Ishikawa (cell line): ENCODE results near the gene MAGI2.

ENCODE experiments used
- CEBPB ChIP-seq: IDR thresholded peaks from 2 replicates; pipeline ENCODE4 v1.6.1; 2012
- CREB1 ChIP-seq: IDR thresholded peaks from 2 replicates; pipeline ENCODE4 v1.6.1; 2012; ENCODE audit warnings: low read depth
- EGR1 ChIP-seq: IDR thresholded peaks from 2 replicates; pipeline ENCODE4 v1.6.1; 2012
- EP300 ChIP-seq: IDR thresholded peaks from 2 replicates; pipeline ENCODE4 v1.6.1; 2012; ENCODE audit warnings: borderline replicate concordance
- FOXM1 ChIP-seq: IDR thresholded peaks from 2 replicates; pipeline ENCODE4 v1.6.1; 2012; ENCODE audit warnings: low read depth, borderline replicate concordance
- NFIC ChIP-seq: IDR thresholded peaks from 2 replicates; pipeline ENCODE4 v1.6.1; 2012
- RAD21 ChIP-seq: IDR thresholded peaks from 2 replicates; pipeline ENCODE4 v1.6.1; 2012; ENCODE audit warnings: low read depth
- TAF1 ChIP-seq: IDR thresholded peaks from 2 replicates; pipeline ENCODE4 v1.6.1; 2012; ENCODE audit warnings: low read depth, mild to moderate bottlenecking
- TCF12 ChIP-seq: IDR thresholded peaks from 2 replicates; pipeline ENCODE4 v1.6.1; 2012; ENCODE audit warnings: low read depth
- TEAD4 ChIP-seq: IDR thresholded peaks from 2 replicates; pipeline ENCODE4 v1.6.1; 2012
- YY1 ChIP-seq: IDR thresholded peaks from 2 replicates; pipeline ENCODE4 v1.6.1; 2012; ENCODE audit warnings: low read depth
- ZBTB7A ChIP-seq: IDR thresholded peaks from 2 replicates; pipeline ENCODE4 v1.6.1; 2012; ENCODE audit warnings: low read depth
- TF ChIP-seq, protein P1 (sequence below): IDR thresholded peaks from 2 replicates; pipeline ENCODE4 v1.6.1; 2012
- TF ChIP-seq, protein P2 (sequence below): IDR thresholded peaks from 2 replicates; pipeline ENCODE4 v1.6.1; 2012
- TF ChIP-seq, protein P3 (sequence below): IDR thresholded peaks from 2 replicates; pipeline ENCODE4 v1.6.1; 2012; ENCODE audit warnings: low read depth, mild to moderate bottlenecking

MAGI2 gene

DNA sequence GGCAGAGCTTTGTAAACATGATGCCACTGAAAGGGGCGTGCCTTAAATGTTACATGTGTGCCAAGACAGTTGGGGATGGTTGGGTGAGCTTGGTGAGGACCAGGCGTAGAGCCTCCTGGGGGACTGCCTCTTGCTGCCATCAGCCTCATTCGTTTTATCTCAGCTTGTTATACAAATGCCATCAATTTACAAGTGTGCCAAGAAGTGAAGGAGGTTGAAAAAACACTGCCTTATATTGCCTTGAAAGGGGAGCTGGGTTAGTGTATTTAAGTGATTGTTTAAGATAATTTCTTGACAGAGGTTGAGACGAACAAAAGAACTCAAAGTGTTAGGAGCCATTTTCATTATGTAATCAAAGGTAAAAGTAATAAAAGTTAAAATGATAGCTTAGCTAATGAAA, 1300.2 kb downstream of the MAGI2 start:
- TF ChIP-seq CREB1 (no peak), TAF1 (no peak), EGR1 (no peak), FOXM1 (no peak), TCF12 (no peak), CEBPB (no peak), ZBTB7A (no peak)
- TF ChIP-seq, protein P1, sequence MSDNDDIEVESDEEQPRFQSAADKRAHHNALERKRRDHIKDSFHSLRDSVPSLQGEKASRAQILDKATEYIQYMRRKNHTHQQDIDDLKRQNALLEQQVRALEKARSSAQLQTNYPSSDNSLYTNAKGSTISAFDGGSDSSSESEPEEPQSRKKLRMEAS = no peak
- TF ChIP-seq, protein P2, sequence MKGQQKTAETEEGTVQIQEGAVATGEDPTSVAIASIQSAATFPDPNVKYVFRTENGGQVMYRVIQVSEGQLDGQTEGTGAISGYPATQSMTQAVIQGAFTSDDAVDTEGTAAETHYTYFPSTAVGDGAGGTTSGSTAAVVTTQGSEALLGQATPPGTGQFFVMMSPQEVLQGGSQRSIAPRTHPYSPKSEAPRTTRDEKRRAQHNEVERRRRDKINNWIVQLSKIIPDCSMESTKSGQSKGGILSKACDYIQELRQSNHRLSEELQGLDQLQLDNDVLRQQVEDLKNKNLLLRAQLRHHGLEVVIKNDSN = no peak

DNA sequence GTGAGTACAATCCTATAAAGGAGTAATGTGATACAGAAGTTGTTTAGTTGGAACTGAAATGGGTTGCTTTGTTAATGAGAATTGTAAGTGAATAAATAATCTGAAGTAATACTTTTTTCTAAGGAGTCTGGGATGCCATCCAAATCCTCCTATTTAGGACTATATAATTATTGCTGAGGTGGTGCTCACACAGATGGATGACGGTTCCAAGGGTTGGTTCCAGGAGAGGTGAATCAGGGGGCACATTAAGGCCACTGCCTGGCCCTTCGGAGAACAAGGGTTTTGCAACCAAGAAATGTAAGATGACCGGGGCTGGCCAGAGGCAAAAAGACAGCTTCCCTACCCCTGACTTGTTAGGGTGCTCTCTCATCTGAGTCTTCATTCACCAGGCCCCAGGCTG, 1302.2 kb downstream of the MAGI2 start:
- no peak for TF ChIP-seq CEBPB
- TF ChIP-seq, protein P3, sequence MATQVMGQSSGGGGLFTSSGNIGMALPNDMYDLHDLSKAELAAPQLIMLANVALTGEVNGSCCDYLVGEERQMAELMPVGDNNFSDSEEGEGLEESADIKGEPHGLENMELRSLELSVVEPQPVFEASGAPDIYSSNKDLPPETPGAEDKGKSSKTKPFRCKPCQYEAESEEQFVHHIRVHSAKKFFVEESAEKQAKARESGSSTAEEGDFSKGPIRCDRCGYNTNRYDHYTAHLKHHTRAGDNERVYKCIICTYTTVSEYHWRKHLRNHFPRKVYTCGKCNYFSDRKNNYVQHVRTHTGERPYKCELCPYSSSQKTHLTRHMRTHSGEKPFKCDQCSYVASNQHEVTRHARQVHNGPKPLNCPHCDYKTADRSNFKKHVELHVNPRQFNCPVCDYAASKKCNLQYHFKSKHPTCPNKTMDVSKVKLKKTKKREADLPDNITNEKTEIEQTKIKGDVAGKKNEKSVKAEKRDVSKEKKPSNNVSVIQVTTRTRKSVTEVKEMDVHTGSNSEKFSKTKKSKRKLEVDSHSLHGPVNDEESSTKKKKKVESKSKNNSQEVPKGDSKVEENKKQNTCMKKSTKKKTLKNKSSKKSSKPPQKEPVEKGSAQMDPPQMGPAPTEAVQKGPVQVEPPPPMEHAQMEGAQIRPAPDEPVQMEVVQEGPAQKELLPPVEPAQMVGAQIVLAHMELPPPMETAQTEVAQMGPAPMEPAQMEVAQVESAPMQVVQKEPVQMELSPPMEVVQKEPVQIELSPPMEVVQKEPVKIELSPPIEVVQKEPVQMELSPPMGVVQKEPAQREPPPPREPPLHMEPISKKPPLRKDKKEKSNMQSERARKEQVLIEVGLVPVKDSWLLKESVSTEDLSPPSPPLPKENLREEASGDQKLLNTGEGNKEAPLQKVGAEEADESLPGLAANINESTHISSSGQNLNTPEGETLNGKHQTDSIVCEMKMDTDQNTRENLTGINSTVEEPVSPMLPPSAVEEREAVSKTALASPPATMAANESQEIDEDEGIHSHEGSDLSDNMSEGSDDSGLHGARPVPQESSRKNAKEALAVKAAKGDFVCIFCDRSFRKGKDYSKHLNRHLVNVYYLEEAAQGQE = no peak
- no peak for TF ChIP-seq ZBTB7A
- TF ChIP-seq CREB1 = no peak
- no peak for TF ChIP-seq YY1
- TF ChIP-seq EGR1 = no peak
- no peak for TF ChIP-seq EP300
- no peak for TF ChIP-seq TAF1
- no peak for TF ChIP-seq NFIC
- TF ChIP-seq, protein P1 = no peak
- TF ChIP-seq, protein P2 = no peak

DNA sequence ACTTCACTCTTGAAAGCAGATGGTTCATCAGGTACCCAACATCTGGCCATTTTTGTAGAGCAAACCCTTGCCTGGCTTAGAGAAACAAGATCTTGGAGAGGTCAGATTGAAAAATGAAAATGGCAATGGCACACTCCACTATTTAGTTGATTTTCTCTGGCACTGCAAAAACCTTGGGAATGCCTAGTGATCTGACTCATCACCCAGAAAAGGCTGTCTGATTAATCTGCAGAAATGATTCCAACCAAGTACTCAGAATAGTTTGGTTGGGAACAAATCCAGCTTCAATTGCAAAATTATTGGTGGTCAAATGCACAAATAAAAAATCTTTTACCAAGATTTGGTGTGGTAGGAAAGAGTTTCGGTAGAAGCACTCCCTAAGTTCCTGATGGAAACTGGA, 1303.7 kb downstream of the MAGI2 start:
- no peak for TF ChIP-seq CEBPB

DNA sequence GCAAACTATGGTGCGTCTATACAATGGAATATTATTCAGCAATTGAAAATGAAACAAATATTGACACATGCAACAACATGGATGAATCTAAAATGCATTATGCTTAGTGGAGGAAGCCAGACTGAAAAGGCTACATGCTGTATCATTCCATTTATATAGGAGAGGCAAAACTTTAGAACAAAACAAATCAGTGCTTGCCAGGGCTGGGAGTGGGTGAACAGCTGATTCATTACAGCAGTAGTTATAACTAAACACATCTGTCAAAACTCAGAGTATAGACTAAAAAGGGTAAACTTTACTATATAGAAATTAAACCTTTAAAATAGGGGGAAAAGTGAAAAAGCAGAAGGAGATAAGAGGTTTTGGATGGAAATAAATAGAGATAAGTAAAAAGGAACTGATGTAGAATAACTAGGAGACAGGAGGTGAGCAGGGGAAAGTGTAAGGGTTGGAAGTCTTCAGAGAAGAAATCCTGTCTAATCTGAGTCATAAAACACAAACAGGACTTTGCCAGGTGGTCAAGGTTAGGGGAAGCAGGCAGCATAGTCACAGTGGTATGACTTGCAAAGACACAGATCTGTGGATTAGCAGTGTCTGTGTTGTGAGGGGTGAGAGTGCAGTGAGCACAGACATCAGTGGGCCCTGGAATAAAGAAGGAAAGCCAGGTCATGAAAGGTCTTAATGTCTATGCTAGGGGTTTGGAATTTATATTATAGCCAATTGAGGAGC, 1305.1 kb downstream of the MAGI2 start:
- TF ChIP-seq EP300 (no peak), ZBTB7A (no peak), NFIC (no peak), YY1 (no peak), TCF12 (no peak)
- TF ChIP-seq, protein P2 = no peak
- TF ChIP-seq, protein P1 = no peak

DNA sequence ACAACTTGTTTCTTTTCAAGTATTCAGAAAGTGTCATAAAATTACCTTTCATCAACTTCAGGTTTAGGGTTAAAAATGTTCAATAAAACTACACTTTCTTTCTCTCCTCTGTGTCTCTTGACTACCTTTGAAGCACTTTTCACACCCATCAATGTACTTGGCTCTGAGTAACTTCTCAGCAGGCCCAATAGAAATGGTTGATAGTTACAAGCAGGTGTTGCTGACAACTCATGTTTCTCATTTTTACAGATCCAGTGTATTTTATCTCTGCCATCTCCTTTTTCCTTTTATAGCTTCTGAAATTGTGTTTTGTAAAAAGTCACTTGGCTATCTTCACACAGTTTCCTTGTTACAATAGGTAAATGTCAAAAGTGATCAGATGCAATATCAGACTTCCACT, 1306.9 kb downstream of the MAGI2 start:
- no peak for TF ChIP-seq TAF1
- TF ChIP-seq TEAD4 = no peak

DNA sequence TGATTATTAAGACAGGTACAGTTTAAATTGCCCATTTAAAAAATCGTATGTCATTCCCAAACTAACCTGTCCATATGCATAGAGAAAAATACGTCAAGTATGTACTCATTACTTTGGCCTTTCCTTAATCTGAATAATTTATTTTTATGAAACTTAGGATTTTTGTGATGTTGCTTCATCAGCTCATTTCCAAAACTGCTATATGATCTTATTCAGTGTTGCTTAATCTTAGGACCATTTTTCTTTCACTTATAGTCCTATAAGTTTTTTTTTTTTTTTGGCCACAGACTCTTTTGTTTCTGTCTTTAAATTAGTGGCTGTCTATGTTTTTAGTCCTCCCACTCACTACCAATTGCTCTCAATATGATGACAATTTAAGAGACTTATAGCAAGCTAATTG, 1309.8 kb downstream of the MAGI2 start:
- TF ChIP-seq YY1 = no peak
- no peak for TF ChIP-seq TAF1
- TF ChIP-seq, protein P1 = no peak
- TF ChIP-seq, protein P3 = no peak
- TF ChIP-seq TCF12 = no peak
- TF ChIP-seq EP300 = no peak
- no peak for TF ChIP-seq NFIC
- no peak for TF ChIP-seq EGR1
- TF ChIP-seq RAD21 = no peak
- no peak for TF ChIP-seq CEBPB
- TF ChIP-seq CREB1 = no peak
- TF ChIP-seq ZBTB7A = no peak
- TF ChIP-seq FOXM1 = no peak
- TF ChIP-seq, protein P2 = no peak
- TF ChIP-seq TEAD4 = no peak
